GM12875 (cell line): ENCODE measurements around the gene DPH2.

ENCODE experiments used
- H3K4me3 ChIP-seq: one replicate; pipeline ENCODE4 v1.5.1; 2011; ENCODE audit warnings: low read depth, low read length, control low read depth
- CTCF ChIP-seq: IDR thresholded peaks from 2 replicates; pipeline ENCODE4 v1.5.1; 2011; ENCODE audit warnings: low read depth, mild to moderate bottlenecking, control low read depth, inconsistent platforms, low read length, moderate library complexity, borderline replicate concordance; ENCODE audit not compliant: insufficient read depth

DPH2 gene

GRCh38 chr1:43960798-43961197, 9.0 kb upstream of the DPH2 start:
- no peak overlapping the region for H3K4me3 ChIP-seq
- no peak for TF ChIP-seq CTCF

DNA sequence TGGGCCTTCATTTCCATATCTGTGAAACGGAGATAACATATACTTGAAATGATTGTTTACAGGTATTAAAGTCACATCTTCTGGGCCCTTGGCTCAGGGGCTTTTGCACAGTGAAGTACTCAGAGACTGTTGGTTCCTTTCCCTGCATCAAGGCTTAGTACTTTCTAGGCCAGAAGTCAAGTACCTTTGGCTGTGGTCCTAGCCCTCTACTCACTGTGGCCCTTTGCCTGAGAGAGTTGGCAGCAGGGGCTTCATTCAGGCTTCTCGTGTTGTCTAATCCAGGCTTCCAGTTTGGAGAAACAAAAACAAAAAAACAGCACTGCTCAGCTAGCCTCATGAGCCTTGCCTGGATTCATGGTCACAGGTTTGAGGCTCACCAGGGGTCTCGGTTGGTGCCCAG, 8.1 kb upstream of the DPH2 start:
- H3K4me3 ChIP-seq = no peak overlapping the region
- TF ChIP-seq CTCF = no peak

GRCh38 chr1:43962324-43962723, 7.5 kb upstream of the DPH2 start:
- no peak overlapping the region for H3K4me3 ChIP-seq
- no peak for TF ChIP-seq CTCF

DNA sequence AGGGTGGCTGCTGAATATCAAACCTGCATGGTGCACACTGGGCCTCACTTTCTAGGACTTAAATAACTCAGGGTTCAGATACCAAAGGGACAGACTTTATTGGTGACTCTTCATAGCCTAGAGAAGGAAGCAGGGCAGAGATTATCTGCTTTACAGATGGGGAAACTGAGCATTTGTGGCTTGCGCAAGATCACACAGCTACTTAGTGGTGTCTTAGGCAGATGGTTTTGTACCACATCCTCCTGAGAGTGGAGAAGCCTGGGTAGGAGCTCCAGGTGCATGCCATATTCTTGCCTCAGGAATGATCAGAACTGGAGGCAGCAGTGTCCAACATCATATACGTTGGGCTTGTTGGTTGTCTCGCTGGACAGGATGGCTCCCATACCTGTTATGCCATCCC, 6.8 kb upstream of the DPH2 start:
- TF ChIP-seq CTCF = no peak

GRCh38 chr1:43963890-43964289, 5.9 kb upstream of the DPH2 start:
- no peak overlapping the region for H3K4me3 ChIP-seq
- TF ChIP-seq CTCF = no peak

More for the DNA sequence above, 6.8 kb upstream of the DPH2 start:
- H3K4me3 ChIP-seq = no peak overlapping the region

DNA sequence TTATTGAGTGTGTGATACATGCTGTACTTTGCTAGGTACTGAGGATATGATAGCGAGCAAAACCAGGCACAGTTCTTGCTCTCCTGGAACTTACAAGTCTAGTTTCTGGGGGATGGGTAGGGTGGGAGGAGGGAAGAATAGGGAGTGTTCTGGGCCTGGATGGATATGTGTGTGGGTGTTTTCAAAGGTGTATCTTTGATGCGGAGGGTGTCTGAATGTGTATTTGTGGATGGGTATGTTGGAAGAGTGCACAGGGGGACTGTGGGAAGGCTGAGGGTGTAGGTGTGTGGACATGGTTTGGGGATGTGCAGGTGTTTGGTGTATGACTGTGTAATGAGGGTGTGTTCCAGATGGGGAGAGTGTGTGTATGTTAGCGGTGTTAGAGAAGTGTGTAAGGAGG, 4.5 kb upstream of the DPH2 start:
- no peak for TF ChIP-seq CTCF
- H3K4me3 ChIP-seq = no peak overlapping the region

DNA sequence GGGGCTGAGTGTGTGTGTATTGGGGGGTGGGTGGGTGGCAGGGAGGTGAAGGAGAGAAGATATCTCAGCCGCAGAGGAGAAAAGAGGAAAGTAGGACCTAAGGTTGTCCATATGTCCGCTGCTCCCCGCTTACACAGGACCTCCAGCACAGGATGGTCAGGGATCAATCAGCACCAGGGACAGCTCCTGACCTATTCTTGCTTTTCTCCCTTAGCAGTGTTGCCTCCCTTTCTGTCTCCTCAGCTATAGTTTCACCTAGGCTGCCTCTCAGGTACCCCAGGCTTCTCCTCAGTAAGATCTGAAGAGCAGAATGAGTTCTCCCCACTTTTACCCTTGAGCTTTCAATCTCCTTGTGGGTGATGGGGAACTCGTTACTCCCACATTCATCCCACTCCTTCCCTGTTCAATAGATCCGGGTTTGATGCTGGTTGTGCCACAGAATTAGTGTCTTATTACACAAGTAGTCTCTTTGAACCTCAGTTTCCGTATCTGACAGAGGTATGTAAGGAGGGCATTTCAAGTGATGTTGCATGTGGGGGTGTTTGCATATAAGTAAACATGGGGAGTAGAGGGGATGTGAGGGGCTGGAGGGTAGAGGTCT, 1.4 kb upstream of the DPH2 start:
- H3K4me3 ChIP-seq = no peak overlapping the region
- no peak for TF ChIP-seq CTCF
